T-cell (primary cell): ENCODE results near the gene HK1. TPM values are rescaled to one million over a fixed set of nuclear protein-coding genes. Genes with fewer than 3 reads are reported as not detected.

Experiments
- ATAC-seq, 4 experiments: fragments of 200-7000 bp in 3 of 4; fragments of 150-1000 bp in 1 of 4; cut with Tn5 transposase; replicated peaks in 1 of 4; 1 replicate in 3 of 4; 2 replicates in 1 of 4; pipeline ENCODE4 v1.10.0; 2021; ENCODE audit warnings: moderate library complexity in 3 of 4, mild to moderate bottlenecking in 2 of 4, moderate number of reproducible peaks in 1 of 4
- CTCF ChIA-PET, 2 donors: fragments of 300-600 bp; sonication (Branson Sonifier 250); formaldehyde crosslinking; loops; one replicate each; lab custom pipeline; 2022; ENCODE audit warnings: antibody characterized with exemption in 2 of 2; lab: Charles Lee
- POLR2A ChIA-PET, 2 donors: fragments of 300-600 bp; sonication (Branson Sonifier 250); formaldehyde crosslinking; loops; one replicate each; lab custom pipeline; 2022; ENCODE audit warnings: antibody characterized with exemption in 2 of 2; lab: Charles Lee
- DNase-seq, 35 experiments: peaks; one replicate each; pipeline versions ENCODE4 v3.0.0 to v3.0.0-alpha.2; 2013 to 2023
- H3K27ac ChIP-seq: one replicate; pipeline ENCODE4 v1.5.1; 2013; ENCODE audit warnings: low read length
- H3K27me3 ChIP-seq, 2 experiments: replicated peaks in 1 of 2; 1 replicate in 1 of 2; 2 replicates in 1 of 2; pipeline versions ENCODE4 v1.6.1 to v1.7.0; 2013; ENCODE audit warnings: low read length in 1 of 2, mixed read lengths in 1 of 2; ENCODE audit not compliant: control insufficient read depth in 2 of 2, insufficient read depth in 2 of 2; ENCODE audit errors: extremely low read depth in 1 of 2
- H3K36me3 ChIP-seq, 2 donors: 1 replicate in 1 of 2; 2 replicates in 1 of 2; pipeline versions ENCODE4 v1.6.1 to v1.7.0; 2013; ENCODE audit warnings: low read length in 1 of 2; ENCODE audit not compliant: control insufficient read depth in 2 of 2, insufficient read depth in 1 of 2; ENCODE audit errors: extremely low read depth in 1 of 2
- H3K4me1 ChIP-seq, 2 experiments: 1 replicate in 1 of 2; 2 replicates in 1 of 2; pipeline versions ENCODE4 v1.6.1 to v1.7.0; 2013; ENCODE audit warnings: low read length in 2 of 2, mixed read lengths in 1 of 2; ENCODE audit not compliant: insufficient read depth in 2 of 2, control insufficient read depth in 1 of 2; ENCODE audit errors: extremely low read depth in 1 of 2
- H3K4me3 ChIP-seq, 2 donors: 1 replicate in 1 of 2; 2 replicates in 1 of 2; pipeline versions ENCODE4 v1.5.1 to v1.7.0; 2013; ENCODE audit warnings: mild to moderate bottlenecking in 2 of 2, low read length in 1 of 2, moderate library complexity in 1 of 2; ENCODE audit not compliant: control insufficient read depth in 1 of 2; ENCODE audit errors: extremely low read depth in 1 of 2
- H3K9me3 ChIP-seq: 2 replicates; pipeline ENCODE4 v1.7.0; 2013
- H3K27ac Mint-ChIP-seq, 2 donors: one replicate each; pipeline ENCODE4 v1.8.0; 2020 to 2021; ENCODE audit warnings: mild to moderate bottlenecking in 2 of 2, mixed read lengths in 2 of 2
- H3K27me3 Mint-ChIP-seq, 2 donors: one replicate each; pipeline ENCODE4 v1.8.0; 2021 to 2022; ENCODE audit warnings: mixed read lengths in 2 of 2
- H3K36me3 Mint-ChIP-seq: one replicate; pipeline ENCODE4 v1.8.0; 2021; ENCODE audit warnings: mixed read lengths
- H3K4me1 Mint-ChIP-seq, 3 donors: one replicate each; pipeline ENCODE4 v1.8.0; 2020 to 2022; ENCODE audit warnings: mixed read lengths in 3 of 3, mild to moderate bottlenecking in 1 of 3
- H3K4me3 Mint-ChIP-seq, 3 donors: one replicate each; pipeline ENCODE4 v1.8.0; 2020 to 2022; ENCODE audit warnings: mild to moderate bottlenecking in 3 of 3, mixed read lengths in 3 of 3, moderate library complexity in 3 of 3
- H3K9me3 Mint-ChIP-seq, 3 donors: one replicate each; pipeline ENCODE4 v1.8.0; 2020 to 2022; ENCODE audit warnings: mixed read lengths in 3 of 3
- WGBS: methylation state at CpG from one replicate; pipeline ENCODE4 v1.1.5; 2013; ENCODE audit warnings: missing lambda C conversion rate; ENCODE audit not compliant: insufficient coverage; 5-methylcytosine and 5-hydroxymethylcytosine counted together
- total RNA-seq, 35 experiments: library from RNA in 6 of 35; stranded (reverse) in 6 of 35; fragments of 120-200 nt in 1 of 35; gene quantifications; one replicate each; pipeline versions ENCODE4 v1.2.1 to v1.2.4 and lab custom pipeline; 2013 to 2026

Gene HK1
- total RNA-seq, 5 donors from 2014 or later (not counting 1 experiment from before 2014, with no cell fraction given), result 66.3 to 85.5 (median 83.6) TPM

DNA sequence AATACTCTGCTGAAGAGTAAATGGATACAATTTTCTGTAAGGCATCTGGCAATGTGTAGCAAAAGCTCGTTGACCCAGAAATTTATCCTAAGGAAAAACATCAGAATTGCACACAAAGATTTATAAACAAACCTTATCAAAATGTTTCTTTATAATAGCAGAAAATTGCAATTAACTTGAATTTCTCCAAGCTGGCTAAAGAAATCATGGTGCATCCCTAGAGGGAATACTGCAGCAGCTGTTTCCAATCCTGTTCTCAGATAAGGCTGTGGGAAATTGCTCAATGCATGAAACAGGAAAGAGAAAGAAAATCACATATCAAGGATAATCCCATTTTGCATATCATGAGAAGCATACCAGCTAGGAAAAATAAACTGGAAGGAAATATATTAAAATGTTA, 119.7 kb downstream of the HK1 start:
- Histone ChIP-seq H3K4me3 (no peak overlapping the region), H3K27me3 (no peaks in the 10 kb centered on the region), H3K9me3 (no peaks in the 10 kb centered on the region), H3K27ac (no peak overlapping the region), H3K4me1 (no peaks in the 10 kb centered on the region), H3K36me3 (peaks cover 37 to 80% of the 10 kb centered on the region in 2 donors)
- DNase-seq (no peak), ATAC-seq (no peak)
- CTCF ChIA-PET, result interaction anchor here in 1 of 2 donors (0.6 to 0.7 kb wide), 2 partner anchors 8 to 10 kb away, joined by 3 read pairs; no protein-coding TSS in a partner anchor
- H3K4me1 Mint-ChIP-seq, result no peaks in the 10 kb centered on the region
- POLR2A ChIA-PET, result no interaction called here
- H3K9me3 Mint-ChIP-seq, result no peaks in the 10 kb centered on the region
- H3K36me3 Mint-ChIP-seq, result peaks cover 56% of the 10 kb centered on the region
- no CpG with 5 or more reads among the region's 1 CpG for WGBS
- H3K4me3 Mint-ChIP-seq, result no peak overlapping the region
- H3K27ac Mint-ChIP-seq, result no peak overlapping the region
- no peaks in the 10 kb centered on the region for H3K27me3 Mint-ChIP-seq

- no peak overlapping the region for H3K4me3 ChIP-seq
- H3K27ac ChIP-seq, result no peak overlapping the region
- CTCF ChIA-PET, result interaction anchor here in 1 of 2 donors (0.6 to 0.7 kb wide), 2 partner anchors 8 to 10 kb away, joined by 3 read pairs; no protein-coding TSS in a partner anchor
- Mint-ChIP-seq H3K4me3 (no peak overlapping the region), H3K9me3 (no peaks in the 10 kb centered on the region), H3K27me3 (no peaks in the 10 kb centered on the region), H3K4me1 (no peaks in the 10 kb centered on the region), H3K27ac (peak overlapping the region in 1 of 2 donors; percentile 36), H3K36me3 (peaks cover 59% of the 10 kb centered on the region)
- no peak for DNase-seq
- ATAC-seq, result no peak
- WGBS, result 96% methylated on average over 11 of the region's 16 CpGs
- H3K27me3 ChIP-seq, result no peaks in the 10 kb centered on the region
- H3K4me1 ChIP-seq, result no peaks in the 10 kb centered on the region
- POLR2A ChIA-PET, result no interaction called here
- H3K9me3 ChIP-seq, result no peaks in the 10 kb centered on the region
- H3K36me3 ChIP-seq, result peaks cover 33 to 80% of the 10 kb centered on the region in 2 donors
These were observed 120.2 kb downstream of the HK1 start for GRCh38 chr10:69398466-69398865.

GRCh38 chr10:69400936-69401335, 122.6 kb downstream of the HK1 start:
- 98% methylated on average over 12 of the region's 23 CpGs for WGBS
- H3K36me3 Mint-ChIP-seq, result peaks cover 52% of the 10 kb centered on the region
- no peak overlapping the region for H3K4me3 Mint-ChIP-seq

GRCh38 chr10:69401416-69401815, 123.1 kb downstream of the HK1 start:
- H3K27me3 ChIP-seq, result no peaks in the 10 kb centered on the region
- Mint-ChIP-seq H3K36me3 (peaks cover 52% of the 10 kb centered on the region), H3K4me1 (peaks cover 0 to 1% (median 0%) of the 10 kb centered on the region in 3 donors), H3K9me3 (no peaks in the 10 kb centered on the region), H3K27ac (no peak overlapping the region), H3K27me3 (no peaks in the 10 kb centered on the region), H3K4me3 (no peak overlapping the region)
- H3K9me3 ChIP-seq, result no peaks in the 10 kb centered on the region
- WGBS, result 95% methylated on average over 9 of the region's 11 CpGs
- peaks cover 26 to 61% of the 10 kb centered on the region in 2 donors for H3K36me3 ChIP-seq
- H3K27ac ChIP-seq, result no peak overlapping the region
- DNase-seq, result no peak
- no peaks in the 10 kb centered on the region for H3K4me1 ChIP-seq
- H3K4me3 ChIP-seq, result no peak overlapping the region
- ChIA-PET POLR2A (no interaction called here), CTCF (no interaction called here)
- ATAC-seq, result no peak

More at GRCh38 chr10:69400936-69401335, 122.6 kb downstream of the HK1 start:
- Histone ChIP-seq H3K9me3 (no peaks in the 10 kb centered on the region), H3K27me3 (no peaks in the 10 kb centered on the region), H3K36me3 (peaks cover 27 to 64% of the 10 kb centered on the region in 2 donors), H3K4me3 (no peak overlapping the region), H3K4me1 (no peaks in the 10 kb centered on the region), H3K27ac (no peak overlapping the region)
- ChIA-PET POLR2A (no interaction called here), CTCF (no interaction called here)
- no peaks in the 10 kb centered on the region for H3K4me1 Mint-ChIP-seq
- no peaks in the 10 kb centered on the region for H3K27me3 Mint-ChIP-seq
- no peaks in the 10 kb centered on the region for H3K9me3 Mint-ChIP-seq
- H3K27ac Mint-ChIP-seq, result no peak overlapping the region
- no peak for ATAC-seq
- DNase-seq, result no peak

DNA sequence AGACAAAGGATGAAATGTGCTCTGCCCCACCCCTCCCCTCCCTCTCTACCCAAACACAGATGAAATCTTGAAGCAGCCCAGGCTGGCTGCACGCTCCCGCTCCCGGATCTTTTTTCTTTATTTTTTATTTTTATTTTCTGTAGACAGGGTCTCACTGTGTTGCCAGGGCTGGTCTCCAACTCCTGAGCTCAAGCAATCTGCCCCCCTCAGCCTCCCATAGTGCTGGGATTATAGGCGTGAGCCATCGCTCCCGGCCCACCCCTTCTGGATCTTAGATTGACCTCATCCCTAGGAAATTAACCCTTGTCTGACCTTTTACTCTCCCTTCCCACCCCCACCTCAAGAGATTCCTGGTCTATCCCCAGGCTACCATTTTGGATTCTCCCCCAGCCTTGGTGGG, 124.1 kb downstream of the HK1 start:
- H3K36me3 Mint-ChIP-seq, result peaks cover 46% of the 10 kb centered on the region
- no peak overlapping the region for H3K27ac Mint-ChIP-seq

GRCh38 chr10:69403066-69403465, 124.8 kb downstream of the HK1 start:
- Mint-ChIP-seq H3K4me1 (peaks cover 5 to 15% (median 8%) of the 10 kb centered on the region in 3 donors), H3K27me3 (no peaks in the 10 kb centered on the region), H3K27ac (no peak overlapping the region), H3K36me3 (peaks cover 45% of the 10 kb centered on the region), H3K9me3 (no peaks in the 10 kb centered on the region), H3K4me3 (no peak overlapping the region)
- Histone ChIP-seq H3K27me3 (no peaks in the 10 kb centered on the region), H3K4me1 (peaks cover 0 to 7% of the 10 kb centered on the region in 2 experiments), H3K4me3 (no peak overlapping the region), H3K36me3 (peaks cover 26 to 50% of the 10 kb centered on the region in 2 donors), H3K9me3 (no peaks in the 10 kb centered on the region), H3K27ac (no peak overlapping the region)
- no peak for DNase-seq
- POLR2A ChIA-PET, result no interaction called here
- ATAC-seq, result no peak
- CTCF ChIA-PET, result no interaction called here
- WGBS, result no CpG with 5 or more reads among the region's 1 CpG

More for the DNA sequence above, 124.1 kb downstream of the HK1 start:
- POLR2A ChIA-PET, result no interaction called here
- H3K27ac ChIP-seq, result no peak overlapping the region
- H3K4me1 Mint-ChIP-seq, result peaks cover 0 to 8% (median 3%) of the 10 kb centered on the region in 3 donors
- no peaks in the 10 kb centered on the region for H3K9me3 ChIP-seq
- no peak for ATAC-seq
- WGBS, result 100% methylated on average over 5 of the region's 6 CpGs
- H3K36me3 ChIP-seq, result peaks cover 26 to 53% of the 10 kb centered on the region in 2 donors
- no peak overlapping the region for H3K4me3 ChIP-seq
- H3K9me3 Mint-ChIP-seq, result no peaks in the 10 kb centered on the region
- H3K4me3 Mint-ChIP-seq, result no peak overlapping the region
- H3K27me3 ChIP-seq, result no peaks in the 10 kb centered on the region
- H3K4me1 ChIP-seq, result peaks cover 0 to under 1% of the 10 kb centered on the region in 2 experiments
- CTCF ChIA-PET, result no interaction called here
- H3K27me3 Mint-ChIP-seq, result no peaks in the 10 kb centered on the region
- DNase-seq, result no peak
